NCI-H524 (cell line): ENCODE results near the gene MPZL2.

ENCODE experiments used
- DNase-seq, 2 experiments: peaks; one replicate each; lab custom pipeline; 2025; lab: John Stamatoyannopoulos, UW

The MPZL2 gene

GRCh38 chr11:118283037-118283636 lies 19.0 kb upstream of the MPZL2 start:
- no peak for DNase-seq

GRCh38 chr11:118282606-118283005 lies 18.5 kb upstream of the MPZL2 start:
- no peak for DNase-seq

GRCh38 chr11:118281284-118281683 lies 17.2 kb upstream of the MPZL2 start:
- DNase-seq, result no peak

- no peak for DNase-seq
These were observed 13.2 kb upstream of the MPZL2 start for GRCh38 chr11:118277312-118277711.

- no peak for DNase-seq
These were observed 12.3 kb upstream of the MPZL2 start for GRCh38 chr11:118276422-118276821.

- DNase-seq, result no peak
These were observed 11.1 kb upstream of the MPZL2 start for GRCh38 chr11:118275176-118275575.

- DNase-seq, result no peak
These were observed 10.1 kb upstream of the MPZL2 start for GRCh38 chr11:118274186-118274585.

GRCh38 chr11:118272001-118272400 lies 7.9 kb upstream of the MPZL2 start:
- DNase-seq, result no peak

GRCh38 chr11:118267486-118267885 lies 3.4 kb upstream of the MPZL2 start:
- DNase-seq, result no peak

- DNase-seq, result no peak
These were observed 1.9 kb upstream of the MPZL2 start for GRCh38 chr11:118265954-118266353.

- peak in 1 of 2 experiments; percentile 38 for DNase-seq
These were observed 720 bp upstream of the MPZL2 start for GRCh38 chr11:118264569-118265465.

GRCh38 chr11:118263112-118263511 lies 985 bp downstream of the MPZL2 start:
- DNase-seq, result no peak

GRCh38 chr11:118260353-118260752 lies 3.7 kb downstream of the MPZL2 start:
- no peak for DNase-seq

- DNase-seq, result no peak
These were observed 5.0 kb downstream of the MPZL2 start for GRCh38 chr11:118259138-118259537.

GRCh38 chr11:118258410-118258809 lies 5.7 kb downstream of the MPZL2 start:
- peak in 1 of 2 experiments; percentile 10 for DNase-seq

GRCh38 chr11:118252688-118253087 lies 11.4 kb downstream of the MPZL2 start:
- DNase-seq, result no peak

- peak; percentile 89 for DNase-seq
These were observed 12.0 kb downstream of the MPZL2 start, which contains the start of gene MPZL3 for GRCh38 chr11:118251858-118252652. Gene MPZL3 (minus strand): TSS chr11:118252365. CDS start chr11:118252294, 71 bp downstream.

GRCh38 chr11:118247041-118247440 lies 17.1 kb downstream of the MPZL2 start:
- no peak for DNase-seq

GRCh38 chr11:118245936-118246562 lies 18.0 kb downstream of the MPZL2 start:
- no peak for DNase-seq

- DNase-seq, result no peak
These were observed 19.9 kb downstream of the MPZL2 start for GRCh38 chr11:118243993-118244762.

GRCh38 chr11:118243161-118243560 lies 20.9 kb downstream of the MPZL2 start:
- DNase-seq, result no peak
